ENCODE results near the gene MDFIC.

Gene MDFIC, protein sequence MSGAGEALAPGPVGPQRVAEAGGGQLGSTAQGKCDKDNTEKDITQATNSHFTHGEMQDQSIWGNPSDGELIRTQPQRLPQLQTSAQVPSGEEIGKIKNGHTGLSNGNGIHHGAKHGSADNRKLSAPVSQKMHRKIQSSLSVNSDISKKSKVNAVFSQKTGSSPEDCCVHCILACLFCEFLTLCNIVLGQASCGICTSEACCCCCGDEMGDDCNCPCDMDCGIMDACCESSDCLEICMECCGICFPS

DNA sequence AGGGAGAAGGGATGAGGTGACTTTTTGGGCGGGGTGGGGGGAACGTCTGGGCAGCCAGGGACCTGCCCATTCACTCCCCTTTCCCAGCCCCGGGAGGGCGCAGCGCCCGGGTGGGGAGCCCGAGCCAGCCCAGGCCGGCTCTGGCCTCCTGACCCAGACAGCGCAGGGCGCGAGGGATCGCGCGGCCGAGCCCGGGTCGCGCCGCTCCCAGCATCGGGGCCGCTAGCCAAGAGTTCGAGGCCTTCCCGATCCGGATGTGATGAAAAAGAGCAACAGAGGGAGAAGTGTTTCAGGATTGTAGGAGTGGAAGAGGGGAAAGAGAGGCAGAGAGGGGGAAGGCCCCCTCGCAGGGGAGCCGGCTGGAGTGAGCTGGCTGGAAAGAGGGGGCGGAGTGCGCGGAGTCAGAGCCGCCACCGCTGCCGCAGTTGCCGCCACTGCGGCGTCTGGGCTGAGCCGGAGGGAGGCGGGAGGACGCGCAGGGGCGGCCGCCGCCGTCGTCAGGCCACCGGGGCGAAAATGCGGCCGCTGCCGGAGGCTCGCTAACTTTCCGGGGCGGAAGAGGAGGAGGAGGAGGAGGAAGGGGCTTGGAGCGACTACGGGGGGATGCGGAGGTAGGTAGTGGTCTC, at the start of gene MDFIC:
Gene MDFIC (plus strand): TSS at position 69 of the 626 bp plus-strand sequence. CDS start 940 bp downstream, outside the sequence.
- Histone ChIP-seq H2AFZ (ENCODE audit: low read length) (peak within 1 kb of the TSS; percentile 97), H3K9me3 (ENCODE audit: insufficient read depth, low read depth, low read length) (no peaks in the 10 kb centered on the region), H3K27me3 (ENCODE audit: insufficient read depth, low read length, poor library complexity, severe bottlenecking) (peaks cover 28% of the 10 kb centered on the region), H3K4me3 (ENCODE audit: low read length, poor library complexity, severe bottlenecking) (peak within 1 kb of the TSS; percentile 81), H4K20me1 (ENCODE audit: insufficient read depth, low read length, poor library complexity, severe bottlenecking) (no peaks in the 10 kb centered on the region), H3K36me3 (ENCODE audit: insufficient read depth, low read length) (no peaks in the 10 kb centered on the region), H3K4me1 (ENCODE audit: insufficient read depth, low read length, poor library complexity, severe bottlenecking) (peaks cover 17% of the 10 kb centered on the region), H3K9ac (ENCODE audit: low read depth, low read length, poor library complexity, severe bottlenecking) (peak within 1 kb of the TSS; percentile 59), H3K9me2 (replicated peaks; ENCODE audit: low read depth, low read length) (no peaks in the 10 kb centered on the region), H3K79me2 (ENCODE audit: insufficient read depth, low read length) (no peaks in the 10 kb centered on the region), H3K4me2 (ENCODE audit: low read depth, low read length, poor library complexity, severe bottlenecking) (peak within 1 kb of the TSS; percentile 87), H3F3A (ENCODE audit: low read depth) (no peaks in the 10 kb centered on the region)
- no peak for TF ChIP-seq EZH2phosphoT487 (IDR thresholded peaks at IDR 0.05; ENCODE audit: borderline replicate concordance)
- TF ChIP-seq, protein P1, sequence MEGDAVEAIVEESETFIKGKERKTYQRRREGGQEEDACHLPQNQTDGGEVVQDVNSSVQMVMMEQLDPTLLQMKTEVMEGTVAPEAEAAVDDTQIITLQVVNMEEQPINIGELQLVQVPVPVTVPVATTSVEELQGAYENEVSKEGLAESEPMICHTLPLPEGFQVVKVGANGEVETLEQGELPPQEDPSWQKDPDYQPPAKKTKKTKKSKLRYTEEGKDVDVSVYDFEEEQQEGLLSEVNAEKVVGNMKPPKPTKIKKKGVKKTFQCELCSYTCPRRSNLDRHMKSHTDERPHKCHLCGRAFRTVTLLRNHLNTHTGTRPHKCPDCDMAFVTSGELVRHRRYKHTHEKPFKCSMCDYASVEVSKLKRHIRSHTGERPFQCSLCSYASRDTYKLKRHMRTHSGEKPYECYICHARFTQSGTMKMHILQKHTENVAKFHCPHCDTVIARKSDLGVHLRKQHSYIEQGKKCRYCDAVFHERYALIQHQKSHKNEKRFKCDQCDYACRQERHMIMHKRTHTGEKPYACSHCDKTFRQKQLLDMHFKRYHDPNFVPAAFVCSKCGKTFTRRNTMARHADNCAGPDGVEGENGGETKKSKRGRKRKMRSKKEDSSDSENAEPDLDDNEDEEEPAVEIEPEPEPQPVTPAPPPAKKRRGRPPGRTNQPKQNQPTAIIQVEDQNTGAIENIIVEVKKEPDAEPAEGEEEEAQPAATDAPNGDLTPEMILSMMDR (conservative IDR thresholded peaks at IDR 0.05; ENCODE audit: low read length): no peak

DNA sequence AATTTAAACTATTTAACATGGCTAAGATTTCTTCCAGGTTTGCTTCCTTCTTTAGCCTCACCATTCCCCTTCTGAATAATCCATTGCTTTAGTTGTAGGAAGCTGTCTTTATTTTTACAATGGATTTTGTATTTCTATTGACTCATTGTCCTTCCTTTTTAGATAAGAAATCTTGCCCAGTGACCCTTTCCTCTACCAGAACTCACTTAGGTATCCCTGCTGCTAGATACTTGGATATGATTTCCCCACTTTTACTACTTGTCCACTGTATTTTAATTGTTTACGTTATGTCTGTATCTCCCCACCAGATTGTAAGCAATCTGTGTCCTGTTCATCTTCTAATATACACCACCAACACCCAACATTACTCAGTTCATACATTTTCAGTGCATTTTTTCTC, 47.7 kb upstream of the MDFIC start:
- Histone ChIP-seq H3K9me2 (replicated peaks; ENCODE audit: low read depth, low read length) (no peaks in the 10 kb centered on the region), H3K79me2 (ENCODE audit: insufficient read depth, low read length) (no peaks in the 10 kb centered on the region), H3K9ac (ENCODE audit: low read depth, low read length, poor library complexity, severe bottlenecking) (no peak overlapping the region), H3K4me1 (ENCODE audit: insufficient read depth, low read length, poor library complexity, severe bottlenecking) (no peaks in the 10 kb centered on the region), H3K4me3 (ENCODE audit: low read length, poor library complexity, severe bottlenecking) (no peak overlapping the region), H3F3A (ENCODE audit: low read depth) (no peaks in the 10 kb centered on the region), H4K20me1 (ENCODE audit: insufficient read depth, low read length, poor library complexity, severe bottlenecking) (no peaks in the 10 kb centered on the region), H3K27me3 (ENCODE audit: insufficient read depth, low read length, poor library complexity, severe bottlenecking) (no peaks in the 10 kb centered on the region), H3K36me3 (ENCODE audit: insufficient read depth, low read length) (no peaks in the 10 kb centered on the region), H3K4me2 (ENCODE audit: low read depth, low read length, poor library complexity, severe bottlenecking) (no peak overlapping the region), H2AFZ (ENCODE audit: low read length) (no peak overlapping the region), H3K9me3 (ENCODE audit: insufficient read depth, low read depth, low read length) (no peaks in the 10 kb centered on the region)
- TF ChIP-seq, protein P1 (conservative IDR thresholded peaks at IDR 0.05; ENCODE audit: low read length): no peak
- no peak for TF ChIP-seq EZH2phosphoT487 (IDR thresholded peaks at IDR 0.05; ENCODE audit: borderline replicate concordance)

DNA sequence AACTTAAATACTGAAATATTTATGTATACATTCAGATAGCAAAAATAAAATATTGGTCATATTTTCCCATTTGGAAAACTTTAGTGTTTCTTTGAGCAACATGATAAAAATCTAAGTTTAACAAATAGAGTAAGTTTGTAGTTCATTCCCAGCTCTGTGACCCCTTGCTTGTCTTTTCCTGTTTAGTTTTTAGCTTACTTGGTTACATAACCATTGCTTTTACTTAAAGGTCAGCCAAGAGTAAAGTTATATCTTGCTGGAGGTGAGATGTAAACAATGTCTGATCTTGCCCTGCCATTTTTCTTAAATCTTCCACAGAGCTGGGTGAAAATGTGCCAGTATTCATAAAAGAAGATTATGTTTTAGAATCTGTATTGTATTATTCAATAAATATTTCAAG, 46.7 kb upstream of the MDFIC start:
- no peaks in the 10 kb centered on the region for H3K79me2 ChIP-seq (ENCODE audit: insufficient read depth, low read length)
- no peaks in the 10 kb centered on the region for H3F3A ChIP-seq (ENCODE audit: low read depth)
- no peak overlapping the region for H3K4me2 ChIP-seq (ENCODE audit: low read depth, low read length, poor library complexity, severe bottlenecking)
- TF ChIP-seq EZH2phosphoT487 (IDR thresholded peaks at IDR 0.05; ENCODE audit: borderline replicate concordance): no peak
- TF ChIP-seq, protein P1 (conservative IDR thresholded peaks at IDR 0.05; ENCODE audit: low read length): no peak
- H3K9me3 ChIP-seq (ENCODE audit: insufficient read depth, low read depth, low read length): no peaks in the 10 kb centered on the region
- H4K20me1 ChIP-seq (ENCODE audit: insufficient read depth, low read length, poor library complexity, severe bottlenecking): no peaks in the 10 kb centered on the region
- H3K27me3 ChIP-seq (ENCODE audit: insufficient read depth, low read length, poor library complexity, severe bottlenecking): no peaks in the 10 kb centered on the region
- no peaks in the 10 kb centered on the region for H3K9me2 ChIP-seq (replicated peaks; ENCODE audit: low read depth, low read length)
- no peak overlapping the region for H2AFZ ChIP-seq (ENCODE audit: low read length)
- H3K36me3 ChIP-seq (ENCODE audit: insufficient read depth, low read length): no peaks in the 10 kb centered on the region
- no peak overlapping the region for H3K4me3 ChIP-seq (ENCODE audit: low read length, poor library complexity, severe bottlenecking)
- no peaks in the 10 kb centered on the region for H3K4me1 ChIP-seq (ENCODE audit: insufficient read depth, low read length, poor library complexity, severe bottlenecking)
- H3K9ac ChIP-seq (ENCODE audit: low read depth, low read length, poor library complexity, severe bottlenecking): no peak overlapping the region

Data from Loucy (cell line).